Central memory CD8-positive, alpha-beta T cell (primary cell): Measurements from ENCODE around the gene ZNF83.

Experiments used
- ATAC-seq: fragments of 150-1000 bp; cut with Tn5 transposase; replicated peaks from 2 replicates; pipeline ENCODE4 v1.10.0; 2022; ENCODE audit warnings: mild to moderate bottlenecking, moderate FRiP score, moderate number of reproducible peaks; ENCODE audit not compliant: poor library complexity, severe bottlenecking; ENCODE audit errors: extremely low read depth
- DNase-seq, 2 donors: peaks; one replicate each; pipeline ENCODE4 v3.0.0; 2021; ENCODE audit warnings: low spot score in 2 of 2
- H3K27ac Mint-ChIP-seq: one replicate; pipeline ENCODE4 v1.8.0; 2022; ENCODE audit warnings: low read depth, mild to moderate bottlenecking, moderate library complexity, mixed read lengths
- H3K27me3 Mint-ChIP-seq: one replicate; pipeline ENCODE4 v1.8.0; 2022; ENCODE audit warnings: mixed read lengths
- H3K36me3 Mint-ChIP-seq: one replicate; pipeline ENCODE4 v1.8.0; 2022; ENCODE audit warnings: mild to moderate bottlenecking, moderate library complexity, mixed read lengths; ENCODE audit not compliant: insufficient read depth
- H3K4me1 Mint-ChIP-seq: one replicate; pipeline ENCODE4 v1.8.0; 2022; ENCODE audit warnings: mixed read lengths
- H3K4me3 Mint-ChIP-seq: one replicate; pipeline ENCODE4 v1.8.0; 2022; ENCODE audit warnings: mild to moderate bottlenecking, moderate library complexity, mixed read lengths
- H3K9me3 Mint-ChIP-seq: one replicate; pipeline ENCODE4 v1.8.0; 2022; ENCODE audit warnings: mixed read lengths

ZNF83 gene

GRCh38 chr19:52664461-52664860 is 26.3 kb upstream of the ZNF83 start:
- no peaks in the 10 kb centered on the region for H3K27me3 Mint-ChIP-seq
- no peak overlapping the region for H3K4me3 Mint-ChIP-seq
- H3K4me1 Mint-ChIP-seq: peaks cover 13% of the 10 kb centered on the region
- H3K27ac Mint-ChIP-seq: no peak overlapping the region
- no peak for DNase-seq
- H3K9me3 Mint-ChIP-seq: no peaks in the 10 kb centered on the region
- no peak for ATAC-seq
- H3K36me3 Mint-ChIP-seq: peaks cover 8% of the 10 kb centered on the region

- ATAC-seq (no peak), DNase-seq (no peak)
- Mint-ChIP-seq H3K4me1 (peaks cover 13% of the 10 kb centered on the region), H3K4me3 (no peak overlapping the region), H3K36me3 (peaks cover 18% of the 10 kb centered on the region), H3K9me3 (no peaks in the 10 kb centered on the region), H3K27ac (no peak overlapping the region), H3K27me3 (no peaks in the 10 kb centered on the region)
These were observed 24.5 kb upstream of the ZNF83 start for GRCh38 chr19:52662631-52663030.

GRCh38 chr19:52660981-52661380 is 22.8 kb upstream of the ZNF83 start:
- H3K4me3 Mint-ChIP-seq: no peak overlapping the region
- no peak for DNase-seq
- peak overlapping the region; percentile 21 for H3K27ac Mint-ChIP-seq
- H3K27me3 Mint-ChIP-seq: no peaks in the 10 kb centered on the region
- H3K9me3 Mint-ChIP-seq: no peaks in the 10 kb centered on the region
- peaks cover 13% of the 10 kb centered on the region for H3K4me1 Mint-ChIP-seq
- ATAC-seq: no peak
- H3K36me3 Mint-ChIP-seq: peaks cover 19% of the 10 kb centered on the region

- DNase-seq (no peak), ATAC-seq (no peak)
- H3K36me3 Mint-ChIP-seq: peaks cover 32% of the 10 kb centered on the region
- peaks cover 6% of the 10 kb centered on the region for H3K4me1 Mint-ChIP-seq
- H3K27me3 Mint-ChIP-seq: no peaks in the 10 kb centered on the region
- no peak overlapping the region for H3K4me3 Mint-ChIP-seq
- no peaks in the 10 kb centered on the region for H3K9me3 Mint-ChIP-seq
- peak overlapping the region; percentile 26 for H3K27ac Mint-ChIP-seq
These were observed 20.9 kb upstream of the ZNF83 start for GRCh38 chr19:52659013-52659412.

GRCh38 chr19:52658595-52658994 is 20.4 kb upstream of the ZNF83 start:
- no peaks in the 10 kb centered on the region for H3K9me3 Mint-ChIP-seq
- H3K4me1 Mint-ChIP-seq: peaks cover 6% of the 10 kb centered on the region
- no peak overlapping the region for H3K27ac Mint-ChIP-seq
- H3K36me3 Mint-ChIP-seq: peaks cover 33% of the 10 kb centered on the region
- no peaks in the 10 kb centered on the region for H3K27me3 Mint-ChIP-seq
- H3K4me3 Mint-ChIP-seq: no peak overlapping the region
- DNase-seq: no peak
- no peak for ATAC-seq

GRCh38 chr19:52653161-52653560 is 15.0 kb upstream of the ZNF83 start:
- H3K4me3 Mint-ChIP-seq: no peak overlapping the region
- ATAC-seq (no peak), DNase-seq (no peak)
- no peaks in the 10 kb centered on the region for H3K27me3 Mint-ChIP-seq
- H3K27ac Mint-ChIP-seq: no peak overlapping the region
- peaks cover under 1% of the 10 kb centered on the region for H3K9me3 Mint-ChIP-seq
- peaks cover 1% of the 10 kb centered on the region for H3K4me1 Mint-ChIP-seq
- H3K36me3 Mint-ChIP-seq: peaks cover 32% of the 10 kb centered on the region

GRCh38 chr19:52651956-52652355 is 13.8 kb upstream of the ZNF83 start:
- no peak for ATAC-seq
- H3K4me3 Mint-ChIP-seq: no peak overlapping the region
- H3K4me1 Mint-ChIP-seq: peaks cover 6% of the 10 kb centered on the region
- H3K9me3 Mint-ChIP-seq: peaks cover 9% of the 10 kb centered on the region
- H3K27ac Mint-ChIP-seq: no peak overlapping the region
- DNase-seq: no peak
- no peaks in the 10 kb centered on the region for H3K27me3 Mint-ChIP-seq
- H3K36me3 Mint-ChIP-seq: peaks cover 27% of the 10 kb centered on the region

- DNase-seq (no peak), ATAC-seq (no peak)
- peaks cover 9% of the 10 kb centered on the region for H3K9me3 Mint-ChIP-seq
- H3K4me3 Mint-ChIP-seq: no peak overlapping the region
- peaks cover 10% of the 10 kb centered on the region for H3K36me3 Mint-ChIP-seq
- no peaks in the 10 kb centered on the region for H3K27me3 Mint-ChIP-seq
- no peak overlapping the region for H3K27ac Mint-ChIP-seq
- H3K4me1 Mint-ChIP-seq: peaks cover 6% of the 10 kb centered on the region
These were observed 10.3 kb upstream of the ZNF83 start for GRCh38 chr19:52648336-52649016.

GRCh38 chr19:52646571-52647217 is 8.5 kb upstream of the ZNF83 start:
- Mint-ChIP-seq H3K9me3 (peaks cover 9% of the 10 kb centered on the region), H3K4me3 (no peak overlapping the region), H3K27ac (no peak overlapping the region), H3K36me3 (no peaks in the 10 kb centered on the region), H3K4me1 (peaks cover 6% of the 10 kb centered on the region), H3K27me3 (no peaks in the 10 kb centered on the region)
- DNase-seq (no peak), ATAC-seq (no peak)

GRCh38 chr19:52640916-52641315 is 2.8 kb upstream of the ZNF83 start:
- Mint-ChIP-seq H3K4me3 (no peak overlapping the region), H3K4me1 (peaks cover 13% of the 10 kb centered on the region), H3K27ac (no peak overlapping the region), H3K9me3 (no peaks in the 10 kb centered on the region), H3K27me3 (no peaks in the 10 kb centered on the region), H3K36me3 (peaks cover 7% of the 10 kb centered on the region)
- no peak for ATAC-seq
- DNase-seq: no peak

GRCh38 chr19:52639996-52640395 is 1.8 kb upstream of the ZNF83 start:
- ATAC-seq: no peak
- Mint-ChIP-seq H3K36me3 (peaks cover 7% of the 10 kb centered on the region), H3K27ac (no peak overlapping the region), H3K4me3 (peak overlapping the region; percentile 94), H3K9me3 (no peaks in the 10 kb centered on the region), H3K27me3 (no peaks in the 10 kb centered on the region), H3K4me1 (peaks cover 13% of the 10 kb centered on the region)
- DNase-seq: no peak

- DNase-seq: no peak
- Mint-ChIP-seq H3K9me3 (no peaks in the 10 kb centered on the region), H3K27ac (peak overlapping the region; percentile 16), H3K27me3 (no peaks in the 10 kb centered on the region), H3K4me3 (peak overlapping the region; percentile 94), H3K36me3 (peaks cover 10% of the 10 kb centered on the region), H3K4me1 (peaks cover 13% of the 10 kb centered on the region)
- peak; percentile 8 for ATAC-seq
These were observed 446 bp upstream of the ZNF83 start for GRCh38 chr19:52638601-52639000.

- ATAC-seq: no peak
- no peak for DNase-seq
- Mint-ChIP-seq H3K36me3 (peaks cover 12% of the 10 kb centered on the region), H3K27me3 (no peaks in the 10 kb centered on the region), H3K27ac (no peak overlapping the region), H3K9me3 (no peaks in the 10 kb centered on the region), H3K4me1 (peaks cover 32% of the 10 kb centered on the region), H3K4me3 (peak overlapping the region; percentile 94)
These were observed 2.2 kb downstream of the ZNF83 start for GRCh38 chr19:52635786-52636570.
